Stimulated activated CD8-positive, alpha-beta memory T cell treated with anti-CD3 and anti-CD28 coated beads, Interleukin-4, amount 100 ng/mL, for 24 hours (primary cell): Measurements from ENCODE around the gene KIAA0586.
"Not testable (repeated sequence)": the region's sequence is repeated elsewhere in the genome, so short reads cannot be mapped to it uniquely, and the experiment has no call there.

ENCODE experiments used
- DNase-seq: peaks from one replicate; pipeline ENCODE4 v3.0.0-alpha.2; 2020; ENCODE audit warnings: low read depth

KIAA0586 gene

DNA sequence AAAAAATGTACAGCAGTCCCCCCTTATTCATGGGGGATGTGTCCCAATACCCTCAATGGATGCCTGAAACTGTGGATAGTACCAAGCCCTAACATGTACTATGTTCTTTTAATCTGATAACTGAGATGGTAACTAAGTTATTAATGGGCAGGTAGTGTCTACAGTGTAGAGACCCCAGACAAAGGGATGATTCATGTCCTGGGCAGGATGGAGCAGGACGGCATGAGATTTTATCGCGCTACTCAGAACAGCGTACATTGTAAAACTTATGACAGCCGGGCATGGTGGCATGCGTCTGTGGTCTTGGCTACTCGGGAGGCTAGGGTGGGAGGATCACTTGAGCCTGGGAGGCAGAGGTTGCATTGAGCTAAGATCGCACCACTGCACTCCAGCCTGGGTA lies 37.1 kb downstream of the KIAA0586 start:
- no peak for DNase-seq

- DNase-seq = no peak
Observed at GRCh38 chr14:58465421-58465820, 37.9 kb downstream of the KIAA0586 start.

- DNase-seq = no peak
Observed at GRCh38 chr14:58466459-58466858, 38.9 kb downstream of the KIAA0586 start.

GRCh38 chr14:58467575-58467974 lies 40.1 kb downstream of the KIAA0586 start:
- DNase-seq = no peak

GRCh38 chr14:58469309-58469708 lies 41.8 kb downstream of the KIAA0586 start:
- DNase-seq = no peak

DNA sequence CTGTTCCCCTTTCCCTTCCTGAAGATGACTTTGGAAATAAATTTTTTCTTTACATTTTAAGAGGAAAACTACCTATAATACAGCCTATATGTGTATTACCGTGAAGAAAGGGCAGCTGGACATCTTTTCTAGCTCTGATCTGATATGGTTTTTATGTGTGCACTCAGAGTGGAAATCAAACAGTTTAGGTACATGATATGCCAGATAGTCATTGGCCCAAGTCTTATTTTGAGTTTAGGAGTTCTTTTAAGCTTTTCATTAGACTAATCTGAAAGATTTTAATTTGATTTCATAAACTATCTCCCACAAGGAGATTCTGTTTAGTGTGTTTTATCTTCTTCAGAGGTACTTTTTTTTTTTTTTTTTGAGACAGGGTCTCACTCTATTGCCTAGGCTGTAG lies 48.8 kb downstream of the KIAA0586 start:
- DNase-seq = no peak

GRCh38 chr14:58477653-58478052 lies 50.1 kb downstream of the KIAA0586 start:
- no peak for DNase-seq

DNA sequence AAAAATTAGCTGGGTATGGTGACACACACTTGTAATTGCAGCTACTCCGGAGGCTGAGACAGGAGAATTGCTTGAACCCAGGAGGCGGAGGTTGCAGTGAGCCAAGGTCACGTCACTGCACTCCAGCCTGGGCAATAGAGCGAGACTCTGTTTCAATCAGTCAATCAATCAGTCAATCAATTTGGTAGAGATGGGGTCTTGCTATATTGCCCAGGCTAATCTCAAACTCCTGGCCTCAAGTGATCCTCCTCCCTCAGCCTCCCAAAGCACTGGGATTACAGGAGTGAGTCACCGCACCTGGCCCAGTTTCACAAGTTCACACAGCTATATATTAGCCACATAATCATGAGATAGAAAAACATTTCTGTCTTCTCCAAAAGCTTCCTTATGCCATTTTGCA lies 50.8 kb downstream of the KIAA0586 start:
- DNase-seq = not testable (repeated sequence)

DNA sequence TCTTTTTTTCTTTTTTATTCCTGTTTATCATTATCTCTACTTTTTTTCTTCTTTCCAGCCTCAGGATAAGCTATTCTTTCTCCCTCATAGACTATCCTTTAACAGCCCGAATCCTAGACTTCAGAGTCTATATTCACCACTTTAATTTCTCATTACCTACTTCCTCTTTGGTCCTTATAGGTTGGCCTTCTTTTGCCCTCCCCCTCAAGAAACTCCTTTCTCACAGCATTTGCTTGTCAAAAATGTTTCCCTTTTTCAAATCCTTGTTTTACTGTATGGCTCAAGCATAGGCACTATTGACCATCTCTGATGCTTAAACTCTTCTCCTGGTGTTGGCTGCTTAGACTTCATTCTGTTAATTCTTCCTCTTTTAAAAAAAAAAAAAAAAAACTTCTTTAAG lies 52.5 kb downstream of the KIAA0586 start:
- no peak for DNase-seq

- no peak for DNase-seq
Observed at GRCh38 chr14:58484176-58484575, 56.7 kb downstream of the KIAA0586 start.

DNA sequence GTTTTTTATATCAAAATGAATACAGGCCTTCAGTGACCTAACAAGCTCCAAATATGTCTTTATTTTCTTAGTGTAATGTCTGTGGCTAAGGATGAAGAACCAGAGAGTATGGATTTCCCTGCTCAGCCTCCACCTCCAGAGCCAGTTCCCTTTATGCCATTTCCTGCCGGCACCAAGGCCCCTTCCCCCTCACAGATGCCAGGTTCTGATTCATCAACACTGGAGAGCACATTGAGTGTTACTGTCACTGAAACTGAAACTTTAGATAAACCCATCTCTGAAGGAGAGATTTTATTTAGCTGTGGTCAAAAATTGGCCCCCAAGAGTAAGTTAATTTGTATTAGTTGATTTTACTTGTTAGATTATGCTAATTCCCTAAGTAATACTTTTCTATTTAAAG lies 61.0 kb downstream of the KIAA0586 start:
- DNase-seq = no peak

DNA sequence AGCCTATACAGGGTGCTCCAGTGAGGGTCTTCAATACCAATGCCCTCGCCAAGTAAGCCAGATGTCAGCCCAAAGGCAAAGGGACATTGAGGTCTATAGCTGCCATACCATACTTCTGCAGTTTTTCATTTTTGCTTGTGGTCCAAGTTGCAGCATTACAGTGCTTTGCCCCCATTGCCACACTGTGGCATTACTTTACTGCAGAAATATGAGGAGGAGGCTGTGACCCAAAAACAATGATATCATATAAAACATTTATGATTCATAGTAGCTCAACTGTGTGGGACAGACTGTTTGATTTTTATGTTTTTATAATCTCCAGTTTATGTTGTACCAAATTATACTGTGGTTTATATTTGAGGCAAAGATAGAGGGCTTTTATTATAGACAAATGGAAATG lies 64.1 kb downstream of the KIAA0586 start:
- DNase-seq = no peak

- DNase-seq = no peak
Observed at GRCh38 chr14:58492044-58492443, 64.5 kb downstream of the KIAA0586 start.

DNA sequence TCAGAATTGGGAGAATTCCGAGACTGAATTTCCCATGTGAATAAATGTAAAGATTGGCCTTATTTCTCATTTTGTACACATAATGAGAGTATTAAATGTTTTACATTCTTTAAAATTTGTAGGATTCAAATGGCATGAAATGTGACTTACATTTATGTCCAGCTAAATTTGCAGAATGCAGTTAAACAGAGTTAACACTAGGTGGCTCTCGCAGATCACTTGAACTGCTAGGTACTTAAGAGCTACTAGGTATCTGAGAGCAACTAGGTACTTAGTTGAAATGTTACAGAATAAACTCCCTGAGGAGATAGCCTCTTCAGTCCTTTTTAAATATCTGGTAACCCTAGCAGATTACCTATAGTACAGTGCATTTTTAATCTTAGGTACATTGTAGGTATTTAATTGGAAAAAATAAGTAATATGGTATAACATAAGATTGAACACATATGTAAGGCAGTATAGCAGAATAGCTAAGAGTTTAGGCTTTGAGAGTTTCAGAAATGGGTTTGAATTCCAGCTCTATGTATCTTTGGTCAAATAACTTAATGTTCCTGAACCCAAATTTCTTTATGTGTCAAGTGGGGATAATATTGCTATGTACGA lies 73.8 kb downstream of the KIAA0586 start:
- no peak for DNase-seq

GRCh38 chr14:58513272-58513671 lies 85.8 kb downstream of the KIAA0586 start:
- no peak for DNase-seq

DNA sequence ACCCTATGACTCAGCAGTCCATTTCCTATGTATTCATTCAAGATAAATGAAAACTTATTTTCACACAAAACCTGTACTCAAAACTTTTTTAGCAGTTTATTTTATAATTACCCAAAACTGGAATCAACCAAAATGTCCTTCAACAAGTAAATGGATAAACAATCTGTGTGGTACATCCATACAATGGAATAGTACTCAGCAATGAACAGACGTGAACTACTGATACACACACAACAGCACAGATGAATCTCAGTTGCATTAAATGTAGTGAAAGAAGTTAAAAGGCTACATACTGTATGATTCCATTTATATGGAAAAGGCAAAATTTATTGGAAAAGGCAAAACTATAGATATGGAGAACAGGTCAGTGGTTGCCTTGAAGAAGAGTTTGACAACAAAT lies 90.1 kb downstream of the KIAA0586 start:
- DNase-seq = no peak

- not testable (repeated sequence) for DNase-seq
Observed at GRCh38 chr14:58525691-58526090, 98.2 kb downstream of the KIAA0586 start.

GRCh38 chr14:58533446-58533845 lies 105.9 kb downstream of the KIAA0586 start:
- DNase-seq = no peak

DNA sequence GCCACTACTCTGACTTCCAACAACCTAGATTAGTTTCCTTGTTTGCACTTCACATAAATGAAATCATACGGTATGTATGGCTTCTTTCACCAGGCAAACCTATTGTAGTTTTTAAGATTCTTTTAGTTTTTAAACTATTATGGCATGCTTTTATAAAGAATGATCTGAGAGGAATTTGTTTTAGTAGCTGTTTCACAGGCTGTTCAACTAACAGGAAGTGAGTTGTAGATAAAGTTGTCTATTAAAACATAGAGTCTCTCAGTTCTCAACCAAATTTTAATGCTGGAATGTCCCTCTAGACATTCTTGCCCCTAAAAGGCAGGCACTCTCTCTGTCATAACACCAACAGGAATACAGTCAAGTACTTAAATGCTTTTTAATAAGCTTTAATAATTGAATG lies 107.5 kb downstream of the KIAA0586 start:
- DNase-seq = no peak

GRCh38 chr14:58537004-58537403 lies 109.5 kb downstream of the KIAA0586 start:
- no peak for DNase-seq

- DNase-seq = no peak
Observed at GRCh38 chr14:58540749-58541632, 113.5 kb downstream of the KIAA0586 start.

DNA sequence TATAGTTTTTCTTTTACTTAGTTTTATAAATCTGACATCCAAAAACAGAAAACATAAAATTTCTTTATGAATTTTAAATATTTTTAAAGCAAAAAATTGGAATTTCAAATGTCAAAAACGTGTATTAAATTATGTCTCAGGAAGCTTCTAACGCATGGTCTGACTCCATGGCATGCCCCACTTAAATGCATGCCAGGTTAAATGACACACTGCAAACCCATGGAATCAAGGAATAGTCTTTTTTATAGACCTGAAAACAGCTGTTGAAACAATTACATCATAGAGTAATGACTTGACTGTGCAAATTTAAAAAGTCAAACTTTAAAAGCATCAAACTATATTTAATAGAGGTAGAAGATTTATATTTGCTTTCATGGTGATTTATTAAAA lies 114.1 kb downstream of the KIAA0586 start:
- DNase-seq = no peak

DNA sequence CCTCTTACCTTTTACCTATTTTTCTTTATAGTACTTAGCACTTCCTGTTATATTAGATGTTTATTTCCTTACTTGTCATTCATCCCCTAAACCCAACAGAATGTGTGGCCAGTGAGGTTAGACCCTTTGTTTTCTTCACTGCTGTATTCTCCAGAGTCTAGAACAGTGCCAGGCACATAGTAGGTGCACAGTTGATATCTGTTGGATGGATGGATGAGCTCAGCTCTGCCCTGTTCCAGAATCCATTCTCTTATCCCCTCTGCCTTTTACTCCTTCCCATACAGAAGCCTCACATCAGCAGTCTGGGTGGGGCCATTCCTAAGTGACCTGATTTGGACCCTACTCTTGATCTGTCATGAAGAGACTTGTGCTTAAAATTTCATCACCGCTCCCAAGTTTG lies 115.7 kb downstream of the KIAA0586 start:
- DNase-seq = no peak

GRCh38 chr14:58547649-58548048 lies 120.1 kb downstream of the KIAA0586 start:
- DNase-seq = no peak
